Stomach smooth muscle (tissue), 2 donors: Measurements from ENCODE around the gene FAM174C.
"Not testable (repeated sequence)": the region's sequence is repeated elsewhere in the genome, so short reads cannot be mapped to it uniquely, and the experiment has no call there.

Experiments used
- H3K27ac ChIP-seq: one replicate; pipeline ENCODE4 v1.7.0; 2013; ENCODE audit warnings: mild to moderate bottlenecking, low read length, inconsistent platforms
- H3K27me3 ChIP-seq, 2 donors: one replicate each; pipeline ENCODE4 v1.7.0; 2013; ENCODE audit warnings: low read length in 2 of 2; ENCODE audit not compliant: insufficient read depth in 2 of 2, control insufficient read depth in 1 of 2
- H3K36me3 ChIP-seq, 2 donors: one replicate each; pipeline ENCODE4 v1.7.0; 2013; ENCODE audit warnings: low read length in 2 of 2; ENCODE audit not compliant: control insufficient read depth in 2 of 2, insufficient read depth in 2 of 2
- H3K4me1 ChIP-seq: one replicate; pipeline ENCODE4 v1.7.0; 2013; ENCODE audit warnings: low read length; ENCODE audit not compliant: control insufficient read depth, insufficient read depth
- H3K4me3 ChIP-seq, 2 donors: one replicate each; pipeline ENCODE4 v1.7.0; 2013; ENCODE audit warnings: low read length in 2 of 2
- H3K9ac ChIP-seq, 2 donors: one replicate each; pipeline ENCODE4 v1.7.0; 2013; ENCODE audit warnings: low read length in 2 of 2, mild to moderate bottlenecking in 1 of 2
- H3K9me3 ChIP-seq, 2 donors: one replicate each; pipeline ENCODE4 v1.7.0; 2013; ENCODE audit warnings: low read length in 2 of 2; ENCODE audit not compliant: control insufficient read depth in 2 of 2
- donor health status: healthy.
- donor health status: Pancreatic carcinoma.

Gene FAM174C

GRCh38 chr19:1311543-1312091 lies 36.3 kb downstream of the FAM174C start:
- H3K36me3 ChIP-seq = no peaks in the 10 kb centered on the region
- peaks cover 18 to 40% of the 10 kb centered on the region in 2 donors for H3K27me3 ChIP-seq
- H3K9ac ChIP-seq = no peak overlapping the region
- peaks cover 8% of the 10 kb centered on the region for H3K4me1 ChIP-seq
- no peaks in the 10 kb centered on the region for H3K9me3 ChIP-seq
- H3K4me3 ChIP-seq = no peak overlapping the region
- H3K27ac ChIP-seq = no peak overlapping the region

GRCh38 chr19:1312767-1313694 lies 37.7 kb downstream of the FAM174C start:
- H3K27me3 ChIP-seq = peaks cover 27 to 43% of the 10 kb centered on the region in 2 donors
- H3K4me3 ChIP-seq = no peak overlapping the region
- peaks cover 8% of the 10 kb centered on the region for H3K4me1 ChIP-seq
- H3K9me3 ChIP-seq = no peaks in the 10 kb centered on the region
- H3K36me3 ChIP-seq = no peaks in the 10 kb centered on the region
- H3K9ac ChIP-seq = no peak overlapping the region
- no peak overlapping the region for H3K27ac ChIP-seq

DNA sequence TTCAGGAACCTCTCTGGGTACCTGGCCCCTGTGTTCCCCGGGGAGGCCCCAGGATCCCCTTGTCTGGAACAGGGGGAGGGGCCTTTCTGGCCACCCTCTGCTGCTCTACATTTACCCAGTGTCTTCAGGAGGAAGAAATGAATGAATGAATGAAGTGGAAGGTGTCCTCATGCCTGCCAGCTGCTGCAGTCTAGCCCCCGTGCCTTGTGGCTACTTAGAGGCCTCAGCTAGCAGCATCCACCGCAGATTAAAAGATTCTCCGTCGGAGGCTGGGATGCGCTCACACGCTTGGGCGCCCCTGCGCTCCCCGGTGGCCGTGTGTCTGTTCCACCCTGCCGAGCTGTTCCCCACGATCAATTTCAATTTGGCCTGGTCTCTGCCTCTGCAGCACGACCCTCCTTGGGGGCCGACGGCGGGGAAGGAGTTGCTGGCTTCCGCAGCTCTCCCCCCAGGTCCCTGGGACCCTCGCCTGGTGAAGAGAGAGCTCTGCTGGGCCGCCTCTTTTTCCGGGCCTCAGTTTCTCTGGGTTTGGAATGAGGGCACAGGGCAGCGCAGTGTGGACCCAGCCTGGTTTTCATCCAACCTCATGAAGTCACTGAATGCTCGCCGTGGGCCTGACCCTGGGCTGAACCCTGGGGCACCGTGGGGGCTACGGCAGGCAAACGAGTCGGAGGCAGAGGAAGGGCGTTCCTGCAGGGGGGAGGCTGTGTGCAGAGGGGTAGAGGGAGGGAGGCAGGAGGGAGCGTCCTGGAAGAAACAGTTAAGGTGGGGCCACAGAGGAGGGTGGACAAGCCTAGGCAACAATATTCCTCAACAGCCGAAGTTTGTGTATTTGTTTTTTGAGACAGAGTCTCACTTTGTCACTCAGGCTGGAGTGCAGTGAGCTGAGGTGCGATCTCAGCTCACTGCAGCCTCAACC lies 38.6 kb downstream of the FAM174C start:
- Histone ChIP-seq H3K4me1 (peaks cover 8% of the 10 kb centered on the region), H3K27ac (no peak overlapping the region), H3K9ac (no peak overlapping the region), H3K4me3 (no peak overlapping the region), H3K9me3 (no peaks in the 10 kb centered on the region), H3K27me3 (peaks cover 27 to 43% of the 10 kb centered on the region in 2 donors), H3K36me3 (no peaks in the 10 kb centered on the region)

- no peaks in the 10 kb centered on the region for H3K9me3 ChIP-seq
- H3K36me3 ChIP-seq = no peaks in the 10 kb centered on the region
- H3K9ac ChIP-seq = no peak overlapping the region
- no peak overlapping the region for H3K27ac ChIP-seq
- peak overlapping the region in 1 of 2 donors; percentile 49 for H3K4me3 ChIP-seq
- H3K27me3 ChIP-seq = peaks cover 19 to 31% of the 10 kb centered on the region in 2 donors
- peaks cover 8% of the 10 kb centered on the region for H3K4me1 ChIP-seq
These were observed 40.3 kb downstream of the FAM174C start for GRCh38 chr19:1315470-1316166.

DNA sequence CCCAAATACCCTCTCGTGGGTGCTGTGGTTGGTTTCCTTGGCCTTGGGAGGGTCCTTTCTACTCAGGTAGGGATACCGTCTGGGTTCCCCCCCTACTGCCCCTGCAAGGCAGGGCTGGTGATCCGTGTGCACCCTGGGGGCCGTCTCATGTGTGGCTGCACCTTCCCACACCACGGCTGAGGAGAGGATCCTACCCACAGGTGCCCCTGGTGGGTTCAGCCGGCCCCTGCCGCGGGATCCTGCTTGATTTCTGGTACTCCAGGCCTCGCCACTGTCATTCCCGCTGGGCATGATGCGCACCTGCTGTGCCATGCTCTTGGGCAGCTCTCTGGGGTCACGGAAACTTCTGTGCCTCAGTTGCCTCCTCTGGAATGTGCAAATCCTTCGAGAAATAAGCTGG lies 41.1 kb downstream of the FAM174C start:
- Histone ChIP-seq H3K36me3 (no peaks in the 10 kb centered on the region), H3K9me3 (no peaks in the 10 kb centered on the region), H3K27ac (no peak overlapping the region), H3K27me3 (peaks cover 23 to 26% of the 10 kb centered on the region in 2 donors), H3K4me3 (no peak overlapping the region), H3K9ac (no peak overlapping the region), H3K4me1 (peaks cover 8% of the 10 kb centered on the region)

GRCh38 chr19:1317274-1318003 lies 42.1 kb downstream of the FAM174C start:
- H3K4me1 ChIP-seq = peaks cover 8% of the 10 kb centered on the region
- H3K4me3 ChIP-seq = no peak overlapping the region
- H3K27ac ChIP-seq = no peak overlapping the region
- H3K9me3 ChIP-seq = no peaks in the 10 kb centered on the region
- no peak overlapping the region for H3K9ac ChIP-seq
- peaks cover 26 to 28% of the 10 kb centered on the region in 2 donors for H3K27me3 ChIP-seq
- H3K36me3 ChIP-seq = no peaks in the 10 kb centered on the region

GRCh38 chr19:1318678-1319471 lies 43.5 kb downstream of the FAM174C start:
- Histone ChIP-seq H3K9ac (no peak overlapping the region), H3K36me3 (no peaks in the 10 kb centered on the region), H3K9me3 (no peaks in the 10 kb centered on the region), H3K4me3 (no peak overlapping the region), H3K27ac (no peak overlapping the region), H3K27me3 (peaks cover 29 to 32% of the 10 kb centered on the region in 2 donors), H3K4me1 (peaks cover 8% of the 10 kb centered on the region)

- peaks cover 31 to 33% of the 10 kb centered on the region in 2 donors for H3K27me3 ChIP-seq
- H3K9ac ChIP-seq, H3K4me3 ChIP-seq, H3K27ac ChIP-seq, H3K9me3 ChIP-seq, H3K36me3 ChIP-seq: not testable (repeated sequence)
- peaks cover 14% of the 10 kb centered on the region for H3K4me1 ChIP-seq
These were observed 44.9 kb downstream of the FAM174C start for GRCh38 chr19:1320282-1320650.

DNA sequence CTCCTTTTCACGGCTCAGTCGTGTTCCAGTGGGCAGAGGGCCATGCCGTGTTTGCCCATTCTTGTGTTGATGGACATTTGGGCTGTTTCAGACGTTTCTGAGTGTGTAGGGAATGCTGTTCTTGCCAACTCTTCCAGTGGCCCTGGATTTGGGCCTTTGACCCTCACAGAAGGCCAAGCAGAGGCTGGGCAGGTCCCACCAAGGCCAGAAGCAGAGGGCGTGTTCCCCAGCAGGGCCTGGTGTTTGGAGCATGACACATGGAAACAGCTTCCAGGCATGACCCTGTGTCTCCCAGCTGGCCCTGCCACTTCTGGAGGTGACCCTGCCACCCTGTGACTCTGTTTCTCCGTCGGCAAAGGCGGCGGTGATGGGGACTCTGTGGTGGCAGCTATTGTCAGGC lies 46.2 kb downstream of the FAM174C start:
- H3K9me3 ChIP-seq = no peaks in the 10 kb centered on the region
- H3K27me3 ChIP-seq = peaks cover 19 to 26% of the 10 kb centered on the region in 2 donors
- no peak overlapping the region for H3K9ac ChIP-seq
- H3K4me3 ChIP-seq = no peak overlapping the region
- H3K36me3 ChIP-seq = no peaks in the 10 kb centered on the region
- peaks cover 8% of the 10 kb centered on the region for H3K4me1 ChIP-seq
- no peak overlapping the region for H3K27ac ChIP-seq
